Spleen (tissue), 11 donors: Measurements from ENCODE around the gene ZMIZ1. TPM values are rescaled to one million over a fixed set of nuclear protein-coding genes. Genes with fewer than 3 reads are reported as not detected.
A peak's percentile ranks its signal among the peaks of the same experiment; 100 is the strongest.

Experiments used
- DNase-seq: peaks from one replicate; pipeline ENCODE4 v3.0.0-alpha.2; 2020
- H3K27ac ChIP-seq, 8 donors: fragments of 200-600 bp; sonication (generic) in 7 of 8; 1 replicate in 4 of 8; 2 replicates in 4 of 8; pipeline versions ENCODE4 v1.5.0 to v1.8.0; 2016 to 2021; ENCODE audit warnings: inconsistent platforms in 4 of 8, mild to moderate bottlenecking in 4 of 8, moderate library complexity in 1 of 8
- H3K27me3 ChIP-seq, 7 donors: fragments of 200-600 bp; sonication (generic) in 6 of 7; replicated peaks in 1 of 7; 1 replicate in 4 of 7; 2 replicates in 3 of 7; pipeline versions ENCODE4 v1.5.0 to v1.8.0; 2016 to 2021; ENCODE audit warnings: inconsistent platforms in 3 of 7, mild to moderate bottlenecking in 1 of 7
- H3K36me3 ChIP-seq, 6 donors: fragments of 200-600 bp; sonication (generic) in 5 of 6; 1 replicate in 4 of 6; 2 replicates in 2 of 6; pipeline versions ENCODE4 v1.5.0 to v1.8.0; 2016 to 2021; ENCODE audit warnings: inconsistent platforms in 2 of 6
- H3K4me1 ChIP-seq, 6 donors: fragments of 200-600 bp; sonication (generic) in 5 of 6; 1 replicate in 3 of 6; 2 replicates in 3 of 6; pipeline versions ENCODE4 v1.5.0 to v1.8.0; 2016 to 2021; ENCODE audit warnings: inconsistent platforms in 3 of 6
- H3K4me3 ChIP-seq, 8 donors: fragments of 200-600 bp; sonication (generic) in 7 of 8; 1 replicate in 4 of 8; 2 replicates in 4 of 8; pipeline versions ENCODE4 v1.5.0 to v1.8.0; 2016 to 2021; ENCODE audit warnings: inconsistent platforms in 4 of 8, mild to moderate bottlenecking in 4 of 8, moderate library complexity in 2 of 8
- H3K9me3 ChIP-seq, 8 donors: fragments of 200-600 bp; sonication (generic) in 7 of 8; 1 replicate in 4 of 8; 2 replicates in 4 of 8; pipeline versions ENCODE4 v1.5.0 to v1.8.0; 2016 to 2021; ENCODE audit warnings: inconsistent platforms in 4 of 8
- CTCF ChIP-seq, 11 experiments: fragments of 200-600 bp in 7 of 11; fragments of 450-650 bp in 4 of 11; sonication (generic) in 4 of 11; IDR thresholded peaks in 8 of 11; conservative IDR thresholded peaks in 3 of 11; 1 replicate in 7 of 11; 2 replicates in 4 of 11; pipeline versions ENCODE4 v1.4.0 to v1.8.0; 2016 to 2021; ENCODE audit warnings: antibody characterized with exemption in 11 of 11, inconsistent platforms in 4 of 11, mild to moderate bottlenecking in 1 of 11
- POLR2A ChIP-seq, 3 donors: fragments of 450-650 bp; IDR thresholded peaks; one replicate each; pipeline ENCODE4 v1.5.1; 2017; ENCODE audit warnings: antibody characterized with exemption in 3 of 3, mild to moderate bottlenecking in 1 of 3
- POLR2AphosphoS5 ChIP-seq, 3 donors: sonication (generic); formaldehyde crosslinking; IDR thresholded peaks; one replicate each; pipeline ENCODE4 v1.5.1; 2017; ENCODE audit warnings: antibody characterized with exemption in 3 of 3
- WGBS, 5 donors: extraction: QIAGEN DNeasy Blood & Tissue Kit in 3 of 5; methylation state at CpG; one replicate each; pipeline versions ENCODE4 v1.1.5 to v1.1.7; 2013 to 2018; 5-methylcytosine and 5-hydroxymethylcytosine counted together
- intact Hi-C: fragments of 100-400 bp; cut with DNase I; formaldehyde crosslinking; loops from one replicate; pipeline ENCODE4 v1.15.0; 2023; ENCODE audit warnings: low total_unique reads
- polyA plus RNA-seq, 3 donors: library from polyadenylated mRNA; stranded (reverse); fragments of 200-250 nt; gene quantifications; one replicate each; pipeline ENCODE4 v1.2.1, GENCODE V29; 2013
- total RNA-seq, 7 donors: library from RNA; depleted of rRNA in 3 of 7; stranded (reverse); fragments of >200 nt in 3 of 7; fragmentation: NEBNext Ultra II Directional in 4 of 7; extraction: Animal tissue kit (Norgen Biotek cat#: 25700) in 4 of 7; gene quantifications; one replicate each; pipeline versions ENCODE4 v1.1.0 to v1.2.1, GENCODE V29; 2016 to 2021
- donor health status: healthy with polysubstance abuse.
- donor health status: DM: no; HTN: no; CAD: no; lungs with moderate emphysema.
- donor health status: DM: no; HTN: no; CAD: no.
- donor health status: Bipolar disorder and iron deficiency.
- donor health status: healthy.
- donor health status: DM: no; HTN: no; CAD: no.
- donor health status: DM: yes; HTN: yes; CAD: no.

ZMIZ1 gene
- total and polyA plus RNA-seq, 10 donors: 10.7 to 210 (median 125) TPM

DNA sequence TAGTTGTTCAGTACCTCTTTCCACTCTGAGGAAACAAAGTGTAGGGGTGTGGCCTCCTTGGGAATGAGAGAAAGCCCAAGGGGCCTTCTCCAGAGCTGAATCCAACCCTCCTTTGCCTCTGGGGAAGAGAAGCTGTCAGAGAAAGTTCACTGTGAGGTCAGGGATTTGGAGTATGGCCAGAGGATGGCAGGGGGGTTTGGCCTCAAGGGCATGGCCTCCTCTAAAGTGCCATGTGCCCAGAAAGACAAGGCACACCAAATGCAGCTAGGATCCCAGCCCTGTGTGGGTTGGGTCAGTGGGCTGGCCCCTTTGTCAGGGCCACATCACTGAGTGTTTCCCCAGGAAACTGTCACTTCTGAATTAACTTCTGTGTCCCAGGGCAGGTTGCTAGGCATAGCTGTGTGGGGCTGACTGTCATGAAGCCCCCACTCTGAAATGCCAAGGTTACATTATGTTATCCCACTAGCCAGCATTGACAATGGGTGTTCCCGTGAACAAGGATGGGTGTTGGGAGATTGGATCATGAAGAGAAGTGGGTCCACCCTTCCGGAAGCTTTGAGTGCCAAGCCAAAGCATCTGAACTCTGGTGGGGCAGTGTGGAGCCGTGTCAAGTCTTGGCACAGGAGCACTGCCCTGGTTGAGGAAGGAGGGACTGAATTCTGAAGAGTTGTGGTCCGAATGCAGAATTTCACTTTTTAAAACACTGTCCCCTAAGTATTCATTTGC, 123.3 kb downstream of the ZMIZ1 start:
- Histone ChIP-seq H3K4me1 (peaks cover 22 to 99% (median 71%) of the 10 kb centered on the region in 6 donors), H3K9me3 (peaks cover 0 to 15% (median 0%) of the 10 kb centered on the region in 8 donors), H3K36me3 (peaks cover 0 to 16% (median 0%) of the 10 kb centered on the region in 6 donors), H3K27ac (peak overlapping the region; percentile 38 to 95 (median 77)), H3K4me3 (no peak overlapping the region), H3K27me3 (peaks cover 0 to 5% (median 0%) of the 10 kb centered on the region in 7 donors)
- no peak for TF ChIP-seq CTCF (IDR thresholded peaks at IDR 0.05 in 8 of 11, conservative IDR thresholded peaks at IDR 0.05 in 3 of 11)
- TF ChIP-seq POLR2AphosphoS5 (IDR thresholded peaks at IDR 0.05): peak in 2 of 3 donors; percentile 77 to 82
- TF ChIP-seq POLR2A (IDR thresholded peaks at IDR 0.05): no peak
- DNase-seq: no peak
- 60 to 75% (median 74%) methylated on average over 4 of the region's 4 CpGs for WGBS, 5 donors
- intact Hi-C loops: loop anchor here (2.0 to 5.0 kb wide), 2 partner anchors 41 to 1145 kb away; no protein-coding TSS in a partner anchor

DNA sequence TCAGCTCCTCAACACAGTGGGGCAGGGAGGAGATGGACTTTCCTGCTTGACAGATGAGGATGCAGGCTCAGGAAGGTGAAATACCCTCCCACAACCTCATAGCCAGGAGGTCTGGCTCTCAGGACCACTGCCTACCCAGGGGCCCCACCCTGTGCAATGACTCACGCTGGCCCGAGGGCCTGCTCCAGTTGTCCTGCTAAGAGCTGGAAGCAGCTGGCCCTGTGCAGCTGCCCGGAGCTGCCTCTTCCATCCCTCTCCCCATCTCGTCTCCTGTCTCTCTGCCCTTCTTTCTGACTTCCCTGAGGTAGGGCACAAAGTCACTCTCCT, 123.9 kb downstream of the ZMIZ1 start:
- Histone ChIP-seq H3K27ac (peak overlapping the region; percentile 8 to 95 (median 67)), H3K27me3 (peaks cover 0 to 5% (median 0%) of the 10 kb centered on the region in 7 donors), H3K4me3 (no peak overlapping the region), H3K36me3 (peaks cover 0 to 11% (median 0%) of the 10 kb centered on the region in 6 donors), H3K4me1 (peaks cover 19 to 95% (median 67%) of the 10 kb centered on the region in 6 donors), H3K9me3 (peaks cover 0 to 15% (median 0%) of the 10 kb centered on the region in 8 donors)
- DNase-seq: no peak
- intact Hi-C loops: loop anchor here (2.0 to 5.0 kb wide), 2 partner anchors 42 to 1145 kb away; no protein-coding TSS in a partner anchor
- TF ChIP-seq POLR2A (IDR thresholded peaks at IDR 0.05) (no peak), POLR2AphosphoS5 (IDR thresholded peaks at IDR 0.05) (peak in 2 of 3 donors; percentile 53 to 67)
- WGBS, 5 donors: 50 to 85% (median 79%) methylated on average over 4 of the region's 4 CpGs

GRCh38 chr10:79193694-79194382, 125.1 kb downstream of the ZMIZ1 start:
- Histone ChIP-seq H3K27me3 (peaks cover 0 to 5% (median 0%) of the 10 kb centered on the region in 7 donors), H3K36me3 (peaks cover 0 to 10% (median 0%) of the 10 kb centered on the region in 6 donors), H3K9me3 (peaks cover 0 to 15% (median 0%) of the 10 kb centered on the region in 8 donors), H3K4me1 (peaks cover 14 to 83% (median 55%) of the 10 kb centered on the region in 6 donors), H3K4me3 (no peak overlapping the region), H3K27ac (peak overlapping the region in 6 of 8 donors; percentile 19 to 95 (median 80))
- intact Hi-C loops: loop anchor here (2.0 to 5.0 kb wide), 2 partner anchors 43 to 1147 kb away; no protein-coding TSS in a partner anchor
- TF ChIP-seq POLR2A (IDR thresholded peaks at IDR 0.05) (no peak), CTCF (IDR thresholded peaks at IDR 0.05 in 8 of 11, conservative IDR thresholded peaks at IDR 0.05 in 3 of 11) (no peak), POLR2AphosphoS5 (IDR thresholded peaks at IDR 0.05) (no peak)
- WGBS, 5 donors: 70 to 82% (median 78%) methylated on average over 14 of the region's 14 CpGs
- DNase-seq: no peak

- H3K27ac ChIP-seq: peak overlapping the region in 5 of 8 donors; percentile 54 to 95 (median 81)
- DNase-seq: peak; percentile 96
- peak overlapping the region in 1 of 8 donors; percentile 9 for H3K4me3 ChIP-seq
- H3K36me3 ChIP-seq: peaks cover 0 to 10% (median 0%) of the 10 kb centered on the region in 6 donors
- TF ChIP-seq POLR2AphosphoS5 (IDR thresholded peaks at IDR 0.05) (peak; percentile 58 to 83 (median 79)), CTCF (IDR thresholded peaks at IDR 0.05 in 8 of 11, conservative IDR thresholded peaks at IDR 0.05 in 3 of 11) (peak; percentile 82 to 98 (median 94)), POLR2A (IDR thresholded peaks at IDR 0.05) (no peak)
- H3K4me1 ChIP-seq: peaks cover 14 to 80% (median 53%) of the 10 kb centered on the region in 6 donors
- peaks cover 0 to 5% (median 0%) of the 10 kb centered on the region in 7 donors for H3K27me3 ChIP-seq
- WGBS, 5 donors: 11 to 22% (median 19%) methylated on average over 18 to 22 of the region's 22 CpGs
- H3K9me3 ChIP-seq: peaks cover 0 to 15% (median 0%) of the 10 kb centered on the region in 8 donors
- intact Hi-C loops: loop anchor here (5.0 kb wide), 1 partner anchor 128 kb away; the partner anchor contains the start of gene ZMIZ1
Observed at GRCh38 chr10:79195091-79195923, 126.5 kb downstream of the ZMIZ1 start.
